ENCODE data around the gene PRKAR1B.

Gene PRKAR1B

DNA sequence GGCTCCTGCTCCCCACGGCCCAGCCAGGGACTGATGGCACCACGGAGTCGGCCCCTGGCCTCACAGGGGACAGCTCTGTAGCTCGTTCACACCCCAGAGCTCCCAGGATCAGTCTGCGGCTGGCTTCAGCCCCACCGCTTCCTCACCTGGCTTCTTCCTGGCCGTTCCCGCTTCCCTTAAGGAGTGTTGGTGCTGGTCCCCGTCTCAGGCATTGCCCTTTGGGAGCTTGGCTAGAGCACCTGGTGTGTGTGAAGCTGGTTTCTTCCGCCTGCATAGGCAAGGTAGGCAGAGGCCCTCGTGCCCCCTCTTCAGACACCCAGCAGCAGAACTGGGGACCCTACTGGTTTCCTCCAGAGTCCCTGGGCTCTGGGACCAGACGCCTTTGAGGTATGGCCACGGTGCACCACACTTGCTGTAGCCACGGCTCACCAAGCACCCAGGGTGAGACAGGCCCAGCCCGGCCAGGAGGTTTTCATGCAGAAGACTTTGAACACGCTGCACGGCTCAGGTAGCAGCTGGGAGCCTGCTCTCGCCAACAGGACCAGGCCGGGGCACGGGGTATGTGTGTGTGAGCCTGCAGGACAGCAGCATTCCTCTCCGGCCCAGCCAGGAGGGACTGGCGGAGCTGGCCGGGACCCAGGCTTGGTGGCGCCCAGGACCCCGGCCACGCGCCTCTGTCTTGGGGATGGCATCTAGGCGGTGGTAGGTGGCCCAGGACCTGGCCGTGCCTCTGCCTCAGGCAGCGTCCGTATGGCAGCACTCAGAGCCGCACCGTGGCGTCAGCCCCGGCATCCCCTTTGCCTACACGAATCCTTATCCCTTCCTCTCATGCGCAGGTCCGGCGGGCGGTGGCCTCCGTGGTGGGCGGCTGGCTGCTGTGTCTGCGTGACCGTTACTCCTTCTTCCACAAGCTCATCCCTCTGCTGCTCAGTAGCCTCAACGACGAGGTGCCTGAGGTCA is 13.2 kb upstream of the PRKAR1B start:
- no peak for DNase-seq

DNA sequence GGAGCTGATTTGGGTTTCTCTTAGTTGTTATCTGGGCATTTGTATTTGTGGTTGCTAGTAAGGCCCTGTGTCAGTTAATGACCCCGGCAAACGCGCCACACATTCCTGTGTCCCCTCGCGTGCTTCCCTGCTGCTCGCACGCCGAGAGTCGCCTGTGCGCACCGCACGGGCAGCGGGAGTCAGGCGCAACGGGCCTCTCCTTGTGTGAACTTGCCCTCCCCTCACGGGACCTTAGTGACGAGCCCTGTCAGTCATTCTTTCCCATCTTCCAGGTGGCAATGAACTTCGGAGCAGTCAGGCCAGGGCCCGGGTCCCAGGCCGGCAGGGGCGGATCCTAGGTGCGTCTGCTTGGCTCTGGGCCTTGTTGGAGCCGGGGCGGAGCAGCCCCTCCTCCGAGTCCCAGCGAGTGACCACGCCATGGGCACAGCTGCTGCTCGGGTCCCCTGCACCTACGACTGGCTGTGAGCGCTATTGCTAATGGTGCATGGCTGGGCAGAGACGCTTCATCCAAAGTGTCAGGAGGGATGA is 12.4 kb upstream of the PRKAR1B start:
- no peak for DNase-seq

DNA sequence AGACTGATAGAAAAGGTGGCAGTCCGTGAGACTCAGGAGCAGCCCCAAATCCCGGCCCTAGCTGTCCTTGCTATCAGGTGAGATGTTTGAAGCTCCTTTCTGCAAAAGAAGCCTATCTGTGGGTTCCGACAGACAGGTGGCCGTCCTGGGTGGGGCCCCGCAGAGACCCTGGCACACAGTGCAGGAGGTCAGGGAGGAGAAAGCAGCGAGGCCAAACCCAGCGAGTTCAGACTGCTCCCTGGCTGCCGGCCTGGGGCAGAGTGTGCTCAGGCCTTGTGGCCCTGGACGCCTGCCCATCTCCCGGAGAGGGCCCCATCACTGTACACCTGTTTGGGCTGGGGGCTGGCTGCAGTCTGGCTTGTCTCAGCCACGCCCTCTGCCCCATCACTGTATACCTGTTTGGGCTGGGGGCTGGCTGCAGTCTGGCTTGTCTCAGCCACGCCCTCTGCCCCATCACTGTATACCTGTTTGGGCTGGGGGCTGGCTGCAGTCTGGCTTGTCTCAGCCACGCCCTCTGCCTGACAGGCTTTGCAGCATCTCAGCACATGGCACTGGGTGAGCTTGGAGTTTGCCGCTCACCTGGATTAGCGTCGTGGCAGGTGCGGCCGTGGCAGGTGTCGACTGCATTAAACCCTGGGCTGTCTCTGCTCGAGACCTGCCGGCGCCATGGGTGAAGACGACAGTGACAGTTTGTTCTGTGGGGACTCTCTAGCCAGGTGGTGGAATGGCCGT is 11.8 kb upstream of the PRKAR1B start:
- no peak for DNase-seq

DNA sequence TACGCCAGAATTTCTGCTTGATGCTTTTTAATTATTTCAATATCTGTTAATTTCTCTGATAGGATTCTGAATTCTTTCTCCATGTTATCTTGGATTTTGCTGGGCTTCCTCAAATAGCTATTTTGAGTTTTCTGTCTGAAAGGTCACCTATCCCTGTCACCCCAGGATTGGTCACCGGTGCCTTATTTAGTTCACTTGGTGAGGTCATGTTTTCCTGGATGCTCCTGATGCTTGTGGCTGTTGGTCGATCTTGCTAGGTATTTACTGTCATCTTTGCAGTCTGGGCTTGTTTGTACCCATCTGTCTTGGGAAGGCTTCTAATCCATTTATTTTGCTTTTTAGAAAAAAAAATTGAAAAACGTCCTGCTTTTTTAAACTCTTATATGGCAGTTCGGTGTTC is 11.2 kb upstream of the PRKAR1B start:
- no peak for DNase-seq

DNA sequence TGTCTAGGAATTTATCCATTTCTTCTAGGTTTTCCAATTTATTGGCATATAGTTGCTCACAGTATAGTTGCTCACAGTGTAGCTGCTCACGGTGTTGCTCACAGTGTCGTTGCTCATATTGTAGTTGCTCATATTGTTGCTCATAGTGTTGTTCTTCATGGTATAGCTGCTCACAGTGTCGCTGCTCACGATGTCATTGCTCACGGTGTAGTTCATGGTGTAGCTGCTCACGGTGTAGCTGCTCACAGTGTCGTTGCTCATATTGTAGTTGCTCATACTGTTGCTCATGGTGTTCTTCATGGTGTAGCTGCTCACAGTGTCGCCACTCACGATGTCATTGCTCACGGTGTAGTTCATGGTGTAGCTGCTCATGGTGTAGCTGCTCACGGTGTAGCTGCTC is 7.7 kb upstream of the PRKAR1B start:
- no peak for DNase-seq

DNA sequence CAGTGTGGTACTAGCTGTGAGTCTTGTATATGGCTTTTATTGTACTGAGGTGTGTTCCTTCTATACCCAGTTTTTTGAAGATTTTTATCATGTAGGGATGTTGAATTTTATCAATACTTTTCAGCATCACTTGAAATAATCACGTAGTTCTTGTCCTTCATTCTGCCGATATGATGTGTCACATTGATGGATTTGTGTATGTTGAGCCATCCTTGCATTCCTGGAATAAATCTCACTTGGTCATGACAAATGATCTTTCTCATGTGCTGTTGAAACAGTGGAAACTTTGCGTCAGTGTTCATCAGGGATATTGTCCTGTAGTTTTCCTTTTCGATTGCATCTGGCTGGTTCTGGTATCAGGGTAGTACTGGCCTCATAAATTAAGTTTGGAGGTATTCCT is 7.1 kb upstream of the PRKAR1B start:
- no peak for DNase-seq

DNA sequence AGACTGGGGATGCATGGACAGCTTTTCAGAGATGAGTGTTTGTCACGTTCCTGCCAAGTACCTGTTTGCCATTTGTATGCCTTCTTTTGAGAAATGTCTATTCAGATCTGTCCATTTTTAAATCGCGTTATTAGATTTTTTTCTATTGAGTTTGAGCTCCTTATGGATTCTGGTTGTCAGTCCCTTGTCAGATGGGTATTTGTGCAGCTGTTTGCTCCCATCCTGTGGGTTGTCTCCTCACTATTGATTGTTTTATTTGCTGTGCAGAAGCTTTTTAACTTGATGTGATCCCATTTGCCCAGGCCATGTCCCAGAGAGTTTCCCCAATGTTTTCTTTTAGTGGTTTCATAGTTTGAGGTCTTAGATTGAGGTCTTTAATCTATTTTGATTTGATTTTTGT is 5.5 kb upstream of the PRKAR1B start:
- DNase-seq: no peak

DNA sequence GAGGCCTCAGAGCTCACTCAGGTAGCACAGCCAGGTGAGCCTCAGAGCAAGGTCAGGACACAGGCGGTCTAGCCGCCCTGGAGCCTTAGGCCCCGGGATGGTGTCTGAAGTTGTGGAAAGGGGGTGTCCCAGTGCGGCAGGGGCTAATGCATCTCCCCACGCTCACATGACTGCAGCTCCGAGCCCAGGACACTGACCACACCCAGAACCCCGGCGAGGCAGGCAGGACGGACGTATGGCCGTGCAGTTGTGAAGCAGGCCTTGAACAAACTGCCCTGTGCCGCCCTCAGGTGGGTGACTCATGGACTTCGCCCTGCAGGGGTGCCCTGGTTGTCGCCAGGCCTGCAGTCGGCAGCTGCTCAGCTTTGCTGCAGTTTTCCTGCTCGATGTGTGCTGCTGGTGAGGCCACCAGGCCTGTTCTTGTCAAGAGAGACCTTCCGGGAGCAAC is 5.0 kb upstream of the PRKAR1B start:
- DNase-seq: no peak

DNA sequence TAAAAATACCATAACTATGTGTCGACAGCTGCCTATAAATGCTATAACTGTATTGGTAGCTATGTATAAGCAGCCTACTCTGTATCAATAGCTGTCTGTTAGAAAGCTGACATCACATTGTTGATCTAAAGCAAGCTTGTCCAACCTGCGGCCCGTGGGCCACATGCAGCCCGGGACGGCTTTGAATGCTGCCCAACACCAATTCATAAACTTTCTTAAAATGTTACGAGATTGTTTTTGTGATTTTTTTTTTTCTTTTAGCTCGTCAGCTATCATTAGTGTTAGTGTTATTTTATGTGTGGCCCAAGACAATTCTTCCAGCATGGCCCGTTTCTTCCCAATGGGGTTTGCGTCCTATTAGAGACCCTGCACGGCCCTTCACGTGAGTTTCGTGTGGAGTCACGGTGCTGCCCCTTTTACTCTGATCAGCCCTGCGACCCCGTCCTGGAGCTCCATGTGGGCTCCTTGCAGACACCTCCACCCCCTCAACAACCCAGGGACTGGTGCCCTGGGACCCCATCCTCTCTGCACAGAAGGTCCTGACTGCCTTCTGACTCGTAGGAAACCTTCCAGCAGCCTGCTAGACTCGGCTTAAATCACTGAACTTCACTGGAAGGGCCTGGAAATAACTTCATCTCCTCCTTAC is 4.5 kb upstream of the PRKAR1B start:
- no peak for DNase-seq

DNA sequence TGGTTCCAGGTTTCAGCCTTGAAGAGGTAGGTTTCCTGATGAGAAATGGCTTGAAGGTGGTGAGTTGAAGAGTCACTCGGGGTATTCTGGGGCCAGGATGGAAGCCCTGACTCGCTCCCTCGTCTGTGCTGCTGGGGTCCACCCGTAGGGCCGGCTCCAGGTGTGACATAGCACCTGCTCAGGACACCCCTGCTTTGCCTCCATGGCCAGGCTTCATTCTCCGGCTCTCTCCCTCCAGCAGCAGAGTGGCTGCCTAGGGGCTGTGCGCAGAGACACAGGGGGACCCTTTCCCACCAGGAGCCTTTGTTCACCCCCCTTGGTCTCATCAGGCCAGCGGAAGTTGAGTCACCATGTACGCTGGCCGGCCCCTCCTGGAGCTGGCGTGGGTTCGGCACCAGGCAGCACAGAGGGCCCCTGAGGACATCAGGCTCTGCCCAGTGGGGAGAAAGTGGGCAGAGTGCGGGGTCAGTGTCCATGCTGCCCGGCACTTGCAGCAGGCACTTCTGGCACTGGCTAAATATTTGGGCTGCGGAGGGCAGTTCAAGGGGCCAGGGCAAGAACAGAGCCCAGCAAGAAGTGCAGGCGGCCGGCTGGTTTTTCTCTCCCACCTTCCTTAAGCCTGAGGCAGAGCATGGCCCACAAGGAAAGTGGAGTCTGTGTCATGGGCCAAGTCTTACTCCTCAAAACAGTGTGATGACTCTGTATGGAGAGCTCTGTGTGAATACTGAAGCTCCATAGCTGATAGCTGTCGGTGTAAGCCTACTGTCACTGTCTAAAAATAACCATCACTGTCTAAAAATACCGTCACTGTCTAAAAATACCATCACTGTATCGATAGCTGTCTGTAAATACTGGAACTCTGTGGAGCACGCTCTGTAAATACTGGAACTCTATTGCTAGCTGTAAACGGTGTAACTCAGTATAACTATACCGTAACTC is 3.7 kb upstream of the PRKAR1B start:
- DNase-seq: no peak

DNA sequence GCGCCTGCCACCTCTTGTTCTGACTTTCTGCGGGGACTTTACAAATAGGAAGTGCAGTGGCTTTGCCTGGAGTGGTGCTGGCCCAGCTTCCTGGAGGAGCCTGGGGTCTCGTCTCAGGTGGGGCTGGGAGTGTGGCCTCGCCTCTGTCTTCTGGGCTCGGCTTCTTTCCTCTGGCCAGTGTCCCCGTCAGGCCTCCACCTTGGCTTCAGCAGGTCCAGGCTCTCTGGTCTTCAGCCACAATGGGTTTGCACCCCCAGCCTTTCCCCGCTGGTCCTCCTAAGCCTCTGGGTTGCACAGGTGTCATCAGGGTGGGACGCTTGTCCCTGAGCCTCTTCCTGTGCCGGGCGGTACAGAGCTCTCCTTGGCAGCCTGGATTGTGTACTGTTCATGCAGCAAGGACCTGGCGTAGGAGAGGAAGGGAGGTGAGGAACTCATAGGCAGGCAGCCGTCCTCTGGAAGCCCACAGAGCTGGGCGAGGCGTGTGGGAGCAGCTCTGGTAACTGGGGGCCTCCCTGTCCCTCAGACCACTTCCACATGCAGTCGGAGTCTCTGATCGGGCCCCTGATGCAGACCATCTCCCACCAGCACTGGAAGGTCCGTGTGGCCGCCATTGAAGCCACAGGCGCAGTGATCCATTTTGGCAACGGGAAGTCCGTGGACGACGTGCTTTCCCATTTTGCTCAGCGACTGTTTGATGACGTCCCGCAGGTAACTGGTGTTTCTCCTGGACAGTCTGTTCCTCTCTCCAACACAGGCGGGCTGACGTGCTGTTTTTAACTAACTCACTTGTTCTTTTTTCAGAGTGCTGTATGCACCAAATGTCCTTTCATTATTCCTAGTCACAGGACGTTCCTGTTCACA is 2.3 kb upstream of the PRKAR1B start:
- no peak for DNase-seq

DNA sequence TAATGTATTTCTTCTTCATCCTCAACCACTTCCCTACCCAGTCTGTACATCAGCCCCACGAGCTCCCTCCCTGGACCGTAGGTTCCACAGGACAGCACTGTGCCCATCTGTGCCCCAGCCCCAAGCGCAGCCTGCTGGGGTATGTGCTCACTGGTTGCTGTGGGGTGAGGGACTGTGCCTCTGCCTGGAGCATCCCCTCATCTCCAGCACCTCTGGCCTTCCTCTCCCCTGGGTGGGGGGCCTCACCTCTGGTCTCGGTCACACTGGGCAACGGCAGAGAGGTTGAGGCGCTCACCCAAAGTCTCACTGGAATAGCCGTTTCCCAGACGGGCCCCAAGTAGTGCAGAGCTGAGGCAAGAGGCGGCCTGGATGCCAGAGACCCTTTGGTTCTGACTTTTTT is 1.5 kb upstream of the PRKAR1B start:
- DNase-seq: no peak

DNA sequence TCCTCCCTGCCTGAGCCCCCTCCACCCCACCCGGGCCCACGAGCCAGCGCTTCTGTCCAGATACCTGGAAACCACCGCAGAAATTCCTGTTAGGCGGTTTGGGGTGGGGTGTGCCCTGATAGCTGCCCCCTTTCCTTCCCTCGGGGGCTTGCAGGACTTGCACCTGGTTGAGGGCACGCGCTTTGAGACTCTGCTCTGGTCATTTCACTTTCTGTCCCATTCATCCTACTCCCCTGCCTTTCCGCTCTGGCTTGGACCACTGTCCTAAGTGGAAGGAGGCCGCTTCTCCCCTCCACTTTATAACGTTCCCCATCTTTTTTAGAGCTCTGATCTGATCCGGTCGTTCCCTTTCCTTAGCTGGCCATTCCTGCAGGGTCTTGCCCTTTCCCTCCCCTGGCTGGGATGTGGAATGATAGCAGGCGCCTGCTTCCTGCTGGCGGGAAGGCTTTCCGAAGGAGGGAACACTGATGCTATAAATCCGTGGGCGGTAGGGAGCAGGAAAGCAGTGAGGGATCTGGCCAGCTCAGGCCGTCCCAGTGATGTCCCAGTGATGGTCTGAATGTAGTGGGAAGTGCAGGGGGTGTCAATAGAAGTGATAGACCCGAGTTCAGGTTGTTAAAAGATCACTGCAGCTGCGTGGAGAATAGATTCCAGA is 852 bp upstream of the PRKAR1B start:
- DNase-seq: no peak

DNA sequence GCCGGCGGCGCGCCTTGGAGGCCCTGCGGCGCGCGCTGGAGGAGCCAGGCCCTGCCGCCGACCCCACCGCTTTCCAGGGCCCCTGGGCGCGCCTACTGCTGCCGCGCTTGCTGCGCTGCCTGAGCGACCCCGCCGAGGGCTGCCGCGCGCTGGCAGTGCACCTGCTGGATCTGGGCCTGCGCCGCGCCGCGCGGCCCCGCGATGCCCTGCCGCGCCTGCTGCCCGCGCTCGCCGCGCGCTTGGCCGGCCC is 302 bp downstream of the PRKAR1B start:
- no peak for DNase-seq

DNA sequence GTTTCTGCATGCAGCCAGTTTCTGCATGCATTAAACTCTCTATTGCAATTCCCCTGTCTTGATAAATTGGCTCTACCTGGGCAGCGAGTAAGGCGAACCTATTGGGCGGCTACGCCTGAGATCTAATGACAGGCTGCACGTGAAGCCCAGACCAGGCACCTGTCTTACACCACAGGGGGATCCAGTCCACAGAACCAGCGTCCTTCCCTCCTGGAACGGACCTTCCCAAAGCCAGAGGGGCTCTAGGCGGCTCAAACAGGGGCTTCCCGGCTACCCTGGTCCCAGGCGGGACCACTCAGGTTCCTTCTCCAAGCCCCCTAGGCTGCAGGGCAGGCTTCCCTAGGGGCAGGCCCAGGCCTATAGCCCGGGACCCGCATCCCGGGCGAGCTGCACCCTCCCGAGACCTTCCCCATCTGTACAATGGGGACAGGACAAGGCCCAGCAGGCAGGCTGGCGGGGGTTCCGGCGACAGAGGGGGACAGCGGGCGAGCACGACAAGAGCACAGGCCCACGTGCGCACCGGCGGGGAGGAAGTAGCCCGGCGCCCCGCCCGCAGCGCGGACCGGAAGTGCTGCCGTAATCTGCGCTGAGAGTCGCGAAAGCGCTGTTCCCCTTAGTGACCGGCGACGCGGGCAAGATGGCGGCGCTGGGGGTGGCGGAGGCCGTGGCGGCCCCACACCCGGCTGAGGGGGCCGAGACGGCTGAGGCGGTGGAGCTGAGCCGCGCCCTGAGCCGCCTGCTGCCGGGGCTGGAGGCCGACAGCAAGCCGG is 812 bp downstream of the PRKAR1B start, which contains the start of gene DNAAF5:
Gene DNAAF5 (plus strand): TSS at position 616 of the 770 bp plus-strand sequence. CDS start 22 bp downstream, at position 638.
- DNase-seq: peak; percentile 64

DNA sequence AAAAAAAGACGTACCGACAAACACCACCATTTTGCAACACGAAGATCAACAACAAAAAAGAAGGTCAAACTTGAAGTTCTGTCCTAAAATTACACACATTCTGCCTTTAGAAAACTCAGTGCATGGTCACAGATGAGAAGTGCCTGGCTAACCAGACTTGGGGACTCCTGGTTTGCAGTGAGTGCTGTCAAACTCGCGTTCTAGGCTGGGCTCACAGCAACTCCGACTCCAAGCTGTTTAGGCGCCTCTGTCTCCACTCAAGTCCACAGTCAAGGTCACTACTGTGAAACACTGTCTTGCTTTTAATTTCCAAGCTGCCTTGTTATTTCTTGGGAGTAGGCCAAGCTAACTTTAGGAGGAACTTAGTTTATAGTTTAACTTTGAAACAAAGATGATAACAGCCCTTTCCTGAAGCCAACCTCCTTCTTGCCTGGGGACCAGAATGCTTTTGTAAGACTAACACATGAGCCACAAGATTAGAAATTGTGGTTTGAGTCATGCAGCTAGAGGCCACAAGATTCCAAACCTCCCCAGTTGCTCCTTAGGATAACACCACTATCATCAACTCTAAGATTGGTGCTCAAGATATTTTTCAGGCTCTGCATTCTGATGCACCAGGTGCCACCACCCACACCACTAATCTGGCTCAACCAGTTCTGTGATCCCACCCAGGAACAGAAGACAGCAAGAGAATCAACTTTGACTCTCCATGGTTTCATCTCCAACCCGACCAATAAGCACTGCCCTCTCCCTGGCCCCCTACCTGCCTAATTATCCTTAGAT is 1.7 kb downstream of the PRKAR1B start:
- DNase-seq: no peak

DNA sequence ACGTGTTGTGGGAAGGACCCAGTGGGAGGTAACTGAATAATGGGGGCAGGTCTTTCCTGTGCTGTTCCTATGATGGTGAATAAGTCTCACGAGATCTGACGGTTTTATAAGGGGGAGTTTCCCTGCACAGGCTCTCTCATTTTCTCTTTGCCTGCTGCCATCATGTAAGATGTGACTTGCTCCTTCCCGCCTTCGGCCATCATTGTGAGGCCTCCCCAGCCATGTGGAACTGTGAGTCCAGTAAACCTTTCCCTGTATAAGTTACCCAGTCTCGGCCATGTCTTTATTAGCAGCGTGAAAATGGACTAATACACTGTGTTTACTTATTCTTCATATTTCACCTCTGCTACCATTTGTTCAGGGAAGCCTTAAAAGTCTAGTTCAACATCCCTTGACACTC is 2.8 kb downstream of the PRKAR1B start:
- DNase-seq: no peak

DNA sequence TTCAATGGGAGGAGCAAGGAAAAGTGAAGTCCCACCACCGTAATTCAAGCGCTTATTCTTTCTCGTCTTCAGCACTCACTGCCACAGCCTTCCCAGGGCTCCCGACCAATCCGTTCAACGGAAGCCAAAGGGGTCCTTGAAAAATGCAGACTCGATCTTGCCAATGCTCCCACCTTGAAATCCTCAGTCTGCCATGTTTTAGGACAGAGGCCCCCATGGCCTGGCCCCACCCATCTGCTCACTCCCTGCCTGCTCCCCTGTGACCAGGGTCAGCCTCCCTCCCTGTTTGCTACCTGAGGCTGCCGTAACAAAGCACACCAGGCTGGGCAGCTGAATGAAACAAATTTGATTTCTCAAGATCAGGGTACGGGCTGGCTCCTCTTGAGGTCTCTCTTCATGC is 3.5 kb downstream of the PRKAR1B start:
- DNase-seq: no peak

DNA sequence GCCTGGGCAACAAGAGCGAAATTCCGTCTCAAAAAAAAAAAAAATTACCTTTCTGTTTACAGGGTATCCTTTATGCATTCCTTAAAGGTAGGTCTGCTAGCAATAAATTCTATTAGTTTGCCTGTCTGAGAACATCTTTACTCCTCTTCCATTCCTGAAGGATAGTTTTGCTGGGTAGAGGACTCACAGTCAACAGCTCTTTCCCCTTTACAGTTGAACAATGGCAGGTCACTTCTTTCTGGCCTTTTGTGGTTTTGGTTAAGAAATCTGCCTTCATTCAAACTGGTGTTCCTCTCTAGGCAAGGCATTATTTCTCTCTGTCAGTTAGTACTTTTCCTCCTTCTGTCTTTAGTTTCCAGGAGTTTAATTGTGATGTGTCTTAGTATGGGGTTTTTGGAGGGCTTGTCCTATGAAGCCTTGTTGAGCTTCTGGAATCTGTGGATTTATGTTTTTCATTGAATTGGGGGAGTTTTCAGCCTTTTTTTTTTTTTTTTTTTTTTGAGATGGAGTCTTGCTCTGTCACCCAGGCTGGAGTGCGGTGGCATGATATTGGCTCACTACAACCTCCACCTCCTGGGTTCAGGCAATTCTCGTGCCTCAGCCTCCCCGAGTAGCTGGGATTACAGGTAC is 5.3 kb downstream of the PRKAR1B start:
- DNase-seq: no peak

Measured in amniotic stem cell (primary cell).